Tibial nerve (tissue), 4 donors: ENCODE results near the gene PRPSAP2. TPM values are rescaled to one million over a fixed set of nuclear protein-coding genes. Genes with fewer than 3 reads are reported as not detected.

ENCODE experiments used
- DNase-seq, 2 donors: peaks; one replicate each; pipeline ENCODE4 v3.0.0-alpha.2; 2019; ENCODE audit warnings: low spot score in 2 of 2
- H3K27ac ChIP-seq, 4 donors: fragments of 200-600 bp; sonication (generic) in 3 of 4; one replicate each; pipeline ENCODE4 v1.5.1; 2017 to 2019; ENCODE audit warnings: mild to moderate bottlenecking in 1 of 4
- H3K27me3 ChIP-seq, 2 donors: fragments of 200-600 bp; sonication (generic) in 1 of 2; one replicate each; pipeline versions ENCODE4 v1.5.1 to v1.6.0; 2017 to 2019
- H3K36me3 ChIP-seq, 3 donors: fragments of 200-600 bp; sonication (generic); one replicate each; pipeline ENCODE4 v1.5.1; 2018 to 2019
- H3K4me1 ChIP-seq, 4 donors: fragments of 200-600 bp; sonication (generic) in 3 of 4; one replicate each; pipeline ENCODE4 v1.5.1; 2017 to 2019
- H3K4me3 ChIP-seq, 4 donors: fragments of 200-600 bp; sonication (generic) in 3 of 4; one replicate each; pipeline ENCODE4 v1.5.1; 2017 to 2019; ENCODE audit warnings: mild to moderate bottlenecking in 1 of 4, moderate library complexity in 1 of 4
- H3K9me3 ChIP-seq, 4 donors: fragments of 200-600 bp; sonication (generic) in 3 of 4; one replicate each; pipeline ENCODE4 v1.5.1; 2017 to 2019
- EP300 ChIP-seq, 2 donors: sonication (generic); formaldehyde crosslinking; IDR thresholded peaks; one replicate each; pipeline ENCODE4 v1.6.1; 2017; ENCODE audit warnings: antibody characterized with exemption in 2 of 2, mild to moderate bottlenecking in 1 of 2
- POLR2A ChIP-seq, 2 donors: fragments of 450-650 bp; IDR thresholded peaks; one replicate each; pipeline ENCODE4 v1.6.1; 2017; ENCODE audit warnings: antibody characterized with exemption in 2 of 2, mild to moderate bottlenecking in 2 of 2, moderate library complexity in 2 of 2
- WGBS, 2 donors: methylation state at CpG; one replicate each; pipeline ENCODE4 v1.1.5; 2018; 5-methylcytosine and 5-hydroxymethylcytosine counted together
- total RNA-seq, 4 donors: library from RNA; depleted of rRNA; stranded (reverse); fragments of >200 nt; gene quantifications; one replicate each; pipeline ENCODE4 v1.1.0, GENCODE V29; 2016
- TF ChIP-seq, protein P1 (sequence below), 5 experiments: fragments of 200-600 bp in 3 of 5; fragments of 450-650 bp in 2 of 5; sonication (generic) in 3 of 5; IDR thresholded peaks; one replicate each; pipeline ENCODE4 v1.5.1; 2016 to 2019; ENCODE audit warnings: antibody characterized with exemption in 5 of 5, mild to moderate bottlenecking in 3 of 5, moderate library complexity in 2 of 5

PRPSAP2 gene
- total RNA-seq, 4 donors from 2014 or later = 31.4 to 35.1 (median 33.7) TPM

DNA sequence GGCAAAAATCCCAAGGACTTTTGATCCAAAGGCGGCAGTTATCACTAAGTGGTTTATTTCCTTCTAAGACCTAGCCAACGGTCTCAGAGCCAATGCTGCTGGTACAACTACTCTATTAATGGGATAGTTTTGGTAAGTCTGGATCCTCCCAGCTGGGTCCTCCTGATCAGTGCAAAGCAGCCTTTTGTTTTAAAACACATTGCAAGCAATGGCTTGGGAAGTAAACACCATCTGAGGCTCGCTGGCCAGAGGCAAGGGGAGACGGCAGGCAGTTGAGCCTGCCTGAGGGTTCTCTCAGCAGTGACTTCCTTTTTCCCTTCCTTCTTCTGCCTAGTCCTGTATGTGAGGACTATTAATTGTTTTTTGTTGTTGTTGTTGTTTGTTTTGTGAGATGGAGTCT, 92.4 kb downstream of the PRPSAP2 start:
- no peaks in the 10 kb centered on the region for H3K36me3 ChIP-seq
- WGBS, 2 donors = 64 to 74% methylated on average over 4 of the region's 4 CpGs
- no peak for DNase-seq
- peaks cover 0 to 6% of the 10 kb centered on the region in 2 donors for H3K27me3 ChIP-seq
- H3K4me1 ChIP-seq = no peaks in the 10 kb centered on the region
- H3K4me3 ChIP-seq = no peak overlapping the region
- H3K9me3 ChIP-seq = no peaks in the 10 kb centered on the region
- no peak overlapping the region for H3K27ac ChIP-seq
- TF ChIP-seq EP300 (IDR thresholded peaks at IDR 0.05) = no peak
- no peak for TF ChIP-seq POLR2A (IDR thresholded peaks at IDR 0.05)
- TF ChIP-seq, protein P1, sequence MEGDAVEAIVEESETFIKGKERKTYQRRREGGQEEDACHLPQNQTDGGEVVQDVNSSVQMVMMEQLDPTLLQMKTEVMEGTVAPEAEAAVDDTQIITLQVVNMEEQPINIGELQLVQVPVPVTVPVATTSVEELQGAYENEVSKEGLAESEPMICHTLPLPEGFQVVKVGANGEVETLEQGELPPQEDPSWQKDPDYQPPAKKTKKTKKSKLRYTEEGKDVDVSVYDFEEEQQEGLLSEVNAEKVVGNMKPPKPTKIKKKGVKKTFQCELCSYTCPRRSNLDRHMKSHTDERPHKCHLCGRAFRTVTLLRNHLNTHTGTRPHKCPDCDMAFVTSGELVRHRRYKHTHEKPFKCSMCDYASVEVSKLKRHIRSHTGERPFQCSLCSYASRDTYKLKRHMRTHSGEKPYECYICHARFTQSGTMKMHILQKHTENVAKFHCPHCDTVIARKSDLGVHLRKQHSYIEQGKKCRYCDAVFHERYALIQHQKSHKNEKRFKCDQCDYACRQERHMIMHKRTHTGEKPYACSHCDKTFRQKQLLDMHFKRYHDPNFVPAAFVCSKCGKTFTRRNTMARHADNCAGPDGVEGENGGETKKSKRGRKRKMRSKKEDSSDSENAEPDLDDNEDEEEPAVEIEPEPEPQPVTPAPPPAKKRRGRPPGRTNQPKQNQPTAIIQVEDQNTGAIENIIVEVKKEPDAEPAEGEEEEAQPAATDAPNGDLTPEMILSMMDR (IDR thresholded peaks at IDR 0.05) = no peak

DNA sequence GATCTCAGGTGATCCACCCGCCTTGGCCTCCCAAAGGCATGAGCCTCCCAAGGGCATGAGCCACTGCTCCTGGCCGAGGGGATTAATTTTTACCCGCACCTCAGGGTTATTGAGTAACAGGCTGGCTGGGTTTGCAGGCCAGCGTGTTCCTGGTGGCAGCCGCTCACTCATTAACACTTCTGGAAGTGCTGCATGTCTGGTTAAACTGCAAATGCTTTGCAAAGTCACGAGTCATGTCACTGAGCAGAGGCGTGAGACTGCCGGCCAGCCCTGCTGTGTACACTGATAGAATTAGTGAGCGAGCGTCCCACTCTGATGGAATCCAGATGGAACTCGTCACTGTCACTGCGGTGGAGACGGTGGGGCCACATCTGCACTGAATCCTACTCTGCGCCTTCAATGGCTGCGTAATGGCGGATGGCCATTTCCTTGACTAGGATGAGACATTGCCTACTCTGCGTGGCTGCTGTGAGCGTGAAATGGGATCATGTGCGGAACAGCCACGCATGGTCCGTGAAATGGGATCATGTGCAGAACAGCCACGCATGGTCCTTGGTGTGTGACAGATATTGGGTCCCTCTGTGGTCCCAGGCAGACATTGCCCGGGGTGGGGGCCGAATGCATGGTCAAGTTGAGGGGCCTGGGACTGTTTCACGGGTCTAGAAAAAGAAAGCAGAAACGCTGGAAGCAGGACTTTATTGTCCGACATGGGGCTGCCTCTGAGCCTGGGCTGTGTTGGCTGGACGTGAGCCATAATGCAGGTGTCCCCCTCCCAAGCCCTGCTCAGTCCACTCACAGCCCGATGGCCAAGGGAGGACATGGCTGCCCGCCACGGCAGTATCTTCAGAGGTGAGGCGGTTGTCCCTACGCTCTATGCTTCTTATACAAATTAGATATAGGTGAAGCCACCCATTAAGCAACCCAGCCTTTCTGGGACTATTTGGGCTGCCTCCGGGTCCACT, 93.3 kb downstream of the PRPSAP2 start:
- H3K27ac ChIP-seq = no peak overlapping the region
- H3K27me3 ChIP-seq = no peaks in the 10 kb centered on the region
- no peak for DNase-seq
- H3K4me3 ChIP-seq = no peak overlapping the region
- H3K9me3 ChIP-seq = no peaks in the 10 kb centered on the region
- H3K36me3 ChIP-seq = no peaks in the 10 kb centered on the region
- TF ChIP-seq, protein P1 (IDR thresholded peaks at IDR 0.05) = no peak
- TF ChIP-seq POLR2A (IDR thresholded peaks at IDR 0.05) = no peak
- no peak for TF ChIP-seq EP300 (IDR thresholded peaks at IDR 0.05)
- H3K4me1 ChIP-seq = no peaks in the 10 kb centered on the region
- 80 to 83% methylated on average over 34 of the region's 34 CpGs for WGBS, 2 donors

DNA sequence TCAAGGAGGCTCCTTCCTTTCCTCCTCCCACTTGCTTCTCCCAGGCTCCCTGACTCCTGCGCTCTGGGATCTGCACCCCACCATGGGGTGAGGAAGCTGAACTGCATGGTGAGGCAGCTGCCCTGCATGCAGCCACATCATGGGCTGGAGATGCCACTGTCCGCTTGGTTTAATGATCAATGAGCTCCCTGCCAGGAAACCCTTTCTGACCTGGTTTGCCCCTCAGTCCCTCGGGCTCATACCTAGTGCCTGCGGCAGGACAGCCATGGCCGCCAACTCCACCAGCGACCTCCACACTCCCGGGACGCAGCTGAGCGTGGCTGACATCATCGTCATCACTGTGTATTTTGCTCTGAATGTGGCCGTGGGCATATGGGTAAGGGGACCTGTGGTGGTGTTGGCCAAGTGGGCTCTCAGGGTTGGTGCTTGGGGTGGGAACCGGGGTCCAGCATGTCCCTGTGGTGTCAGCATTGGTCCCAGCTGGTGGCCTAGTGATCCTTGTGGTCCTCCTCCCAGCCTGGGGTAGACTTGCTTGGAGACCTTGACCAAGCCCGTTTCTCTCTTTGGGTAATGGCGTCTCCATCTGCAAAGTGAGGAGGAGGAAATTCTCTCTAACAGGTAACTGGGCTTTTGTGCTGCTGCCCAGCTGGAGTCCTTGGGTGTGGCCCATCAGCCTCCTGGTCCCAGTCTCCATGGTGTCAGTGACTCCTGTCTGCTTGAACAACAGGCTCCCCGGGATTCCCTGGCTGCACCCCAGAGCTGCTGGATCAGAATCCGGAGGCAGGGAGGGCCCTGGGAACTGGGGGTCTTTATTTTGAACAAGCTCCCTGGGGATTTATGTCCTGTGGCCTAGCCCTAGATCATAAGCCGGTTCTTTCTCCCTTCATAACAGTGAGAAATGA, 94.3 kb downstream of the PRPSAP2 start, which contains the start of gene SLC5A10:
Gene SLC5A10, plus strand, starts transcription at position 225 of the 902 bp plus-strand sequence. Its CDS starts 41 bp downstream, at position 266.
- Histone ChIP-seq H3K4me1 (no peaks in the 10 kb centered on the region), H3K36me3 (no peaks in the 10 kb centered on the region), H3K27me3 (no peaks in the 10 kb centered on the region), H3K9me3 (no peaks in the 10 kb centered on the region), H3K27ac (no peak within 1 kb of the TSS), H3K4me3 (no peak within 1 kb of the TSS)
- 84 to 89% methylated on average over 14 to 16 of the region's 17 CpGs for WGBS, 2 donors
- no peak for TF ChIP-seq EP300 (IDR thresholded peaks at IDR 0.05)
- TF ChIP-seq POLR2A (IDR thresholded peaks at IDR 0.05) = no peak
- TF ChIP-seq, protein P1 (IDR thresholded peaks at IDR 0.05) = no peak
- no peak for DNase-seq

DNA sequence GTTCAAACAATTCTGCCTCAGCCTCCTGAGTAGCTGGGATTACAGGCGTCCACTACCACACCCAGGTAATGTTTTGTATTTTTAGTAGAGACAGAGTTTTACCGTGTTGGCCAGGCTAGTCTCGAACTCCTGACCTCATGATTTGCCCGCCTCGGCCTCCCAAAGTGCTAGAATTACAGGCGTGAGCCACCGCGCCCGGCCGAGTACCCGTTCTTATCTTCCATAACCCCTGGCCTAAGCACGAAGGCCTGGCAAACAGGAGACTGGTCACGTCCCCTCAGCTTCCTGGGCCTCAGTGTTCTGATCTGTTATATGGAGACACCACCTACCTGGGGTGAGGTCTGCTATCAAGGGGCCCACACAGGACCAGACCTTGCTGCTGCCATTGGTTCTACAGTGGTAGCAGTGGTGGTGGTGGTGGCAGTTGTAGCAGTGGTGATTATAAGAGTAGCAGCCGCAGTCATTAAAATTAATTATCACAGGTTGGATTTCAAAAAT, 95.3 kb downstream of the PRPSAP2 start:
- Histone ChIP-seq H3K4me1 (no peaks in the 10 kb centered on the region), H3K4me3 (no peak overlapping the region), H3K27me3 (no peaks in the 10 kb centered on the region), H3K36me3 (no peaks in the 10 kb centered on the region), H3K27ac (no peak overlapping the region), H3K9me3 (no peaks in the 10 kb centered on the region)
- TF ChIP-seq POLR2A (IDR thresholded peaks at IDR 0.05) (no peak), EP300 (IDR thresholded peaks at IDR 0.05) (no peak)
- TF ChIP-seq, protein P1 (IDR thresholded peaks at IDR 0.05) = no peak
- WGBS, 2 donors = 90 to 91% methylated on average over 14 of the region's 14 CpGs
- DNase-seq = no peak
